Fibroblast of skin of abdomen (primary cell): ENCODE data around the gene ZNF282.
"Not testable (repeated sequence)": the region's sequence is repeated elsewhere in the genome, so short reads cannot be mapped to it uniquely, and the experiment has no call there.

Source experiments
- DNase-seq: peaks from one replicate; pipeline ENCODE4 v3.0.0-alpha.2; 2013

ZNF282 gene

DNA sequence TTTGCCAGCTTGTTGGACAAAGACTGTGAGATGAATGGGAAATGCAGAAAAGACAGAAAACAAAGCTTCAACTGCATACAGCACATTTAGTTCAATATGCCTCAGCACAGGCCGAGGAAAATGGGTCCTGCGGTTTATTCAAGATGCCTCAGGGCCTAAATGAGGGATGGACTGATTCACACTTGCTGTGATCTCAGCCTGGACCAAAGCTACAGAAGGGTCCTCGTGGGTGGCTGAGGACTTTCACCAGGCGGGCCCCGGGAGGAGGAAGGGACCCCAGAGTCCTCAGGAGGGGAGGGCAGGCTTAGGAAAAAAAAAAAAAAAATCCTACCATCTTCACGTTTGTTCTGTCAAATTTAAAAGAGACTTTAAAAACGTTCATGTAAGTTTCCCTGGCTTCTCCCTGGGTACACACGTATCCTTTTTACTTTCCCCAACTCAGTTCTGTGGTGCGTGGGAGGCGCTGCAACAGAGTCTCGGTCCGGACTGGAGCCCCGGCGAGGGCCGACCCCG is 66.0 kb downstream of the ZNF282 start:
- DNase-seq: peak; percentile 44

DNA sequence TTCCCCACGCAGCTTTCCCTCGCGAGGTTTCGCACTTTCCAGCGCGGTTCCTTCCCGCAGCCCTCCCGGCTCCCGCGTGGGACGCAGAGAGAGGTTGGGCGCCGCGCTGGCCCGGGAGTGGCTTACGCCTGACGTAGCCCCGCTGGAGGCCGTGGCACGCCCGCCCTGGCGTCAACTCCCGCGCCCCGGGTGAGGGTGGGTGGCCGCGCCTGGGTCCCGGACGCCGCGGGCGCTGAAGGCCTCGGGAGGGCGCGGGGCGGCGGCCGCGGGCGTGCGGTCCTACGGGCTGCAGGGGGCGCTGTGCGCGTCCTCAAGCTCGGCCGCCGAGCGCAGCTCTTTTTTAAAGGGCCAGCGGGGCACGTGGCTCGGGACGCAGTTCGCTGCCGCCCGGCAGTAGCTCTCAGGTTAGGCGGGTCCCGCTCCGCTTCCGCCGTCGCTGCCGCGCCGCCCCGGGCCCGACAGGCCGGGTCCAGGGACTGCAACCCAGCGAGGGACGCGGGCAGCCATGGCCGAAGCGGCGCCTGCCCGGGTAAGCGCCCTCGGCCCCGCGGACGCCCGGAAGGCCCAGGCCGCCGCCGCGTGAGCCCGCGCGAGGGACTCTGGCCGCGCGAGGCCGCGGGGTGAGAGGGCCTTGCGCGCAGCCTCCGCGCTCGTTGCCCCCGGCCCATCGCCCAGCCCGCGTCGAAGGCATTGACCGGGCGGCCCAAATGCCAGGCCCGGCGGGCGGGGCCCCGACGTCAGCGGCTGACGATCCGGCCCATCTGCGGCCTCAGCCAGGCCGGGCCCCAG is 66.7 kb downstream of the ZNF282 start, which contains the start of gene ZNF783:
TSS of gene ZNF783 (plus strand) at position 368 of the 789 bp plus-strand sequence. CDS start at position 506, 138 bp downstream.
- peak; percentile 89 for DNase-seq

DNA sequence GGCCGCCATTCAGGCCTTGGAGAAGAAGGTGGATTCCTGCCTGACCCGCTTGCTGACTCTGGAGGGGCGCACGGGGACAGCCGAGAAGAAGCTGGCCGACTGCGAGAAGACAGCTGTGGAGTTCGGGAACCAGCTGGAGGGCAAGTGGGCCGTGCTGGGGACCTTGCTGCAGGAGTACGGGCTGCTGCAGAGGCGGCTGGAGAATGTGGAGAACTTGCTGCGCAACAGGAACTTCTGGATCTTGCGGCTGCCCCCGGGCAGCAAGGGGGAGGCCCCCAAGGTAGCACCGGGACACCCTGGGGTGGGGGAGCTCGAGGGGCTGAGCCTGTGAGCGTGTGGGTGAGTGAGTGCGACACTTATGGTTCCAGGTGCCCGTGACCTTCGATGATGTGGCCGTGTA is 71.1 kb downstream of the ZNF282 start:
- DNase-seq: no peak

DNA sequence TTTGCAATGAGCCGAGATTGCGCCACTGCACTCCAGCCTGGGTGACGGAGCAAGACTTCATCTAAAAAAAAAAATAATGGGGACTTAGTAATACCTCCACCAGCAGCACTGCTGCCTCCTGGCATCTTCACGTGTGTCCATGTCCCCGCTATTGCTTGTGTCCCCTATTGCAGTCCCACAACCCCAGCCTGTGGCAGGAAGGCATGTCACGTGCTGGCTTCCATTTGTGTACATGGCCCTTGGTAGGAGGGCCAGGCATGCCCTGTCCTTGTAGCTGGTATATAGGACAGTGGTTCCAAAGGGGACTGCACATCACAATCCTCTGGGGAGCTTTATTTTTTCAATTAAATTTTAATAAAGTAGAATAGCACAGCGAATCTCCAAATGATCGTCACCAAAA is 72.4 kb downstream of the ZNF282 start:
- DNase-seq: no peak

- DNase-seq: not testable (repeated sequence)
Observed at GRCh38 chr7:149274424-149274823, 79.1 kb downstream of the ZNF282 start.
